ENCODE data around the gene EVA1B. TPM values are rescaled to one million over a fixed set of nuclear protein-coding genes. Genes with fewer than 3 reads are reported as not detected.

The EVA1B gene
- total and polyA plus RNA-seq, 5 experiments from 2014 or later: 0.16 to 2.4 (median 1.2) TPM

DNA sequence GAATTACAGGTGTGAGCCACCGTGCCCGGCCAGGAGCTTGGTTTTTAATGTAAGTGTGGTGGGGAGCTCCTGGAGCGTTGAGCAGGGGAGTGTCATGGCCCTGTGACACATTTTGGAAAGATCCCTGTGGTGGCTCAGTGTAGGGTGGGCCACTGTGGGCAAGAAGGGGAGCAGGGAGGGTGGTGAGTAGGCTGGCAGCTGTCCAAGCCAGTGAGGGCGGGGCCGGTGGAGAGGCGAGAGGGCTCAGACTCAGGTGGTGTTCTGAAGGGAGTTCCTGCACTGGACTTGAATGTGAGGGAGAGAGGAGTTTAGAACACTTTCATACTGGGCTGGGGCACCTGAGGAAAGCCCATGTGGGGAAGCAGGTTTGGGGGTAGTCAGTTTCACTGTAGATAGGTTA, 3.1 kb upstream of the EVA1B start:
- ATAC-seq (no peak), DNase-seq (no peak)
- Mint-ChIP-seq H3K4me1 (peaks cover 16 to 26% (median 22%) of the 10 kb centered on the region in 4 donors), H3K4me3 (no peak overlapping the region), H3K36me3 (no peaks in the 10 kb centered on the region), H3K9me3 (no peaks in the 10 kb centered on the region), H3K27ac (peak overlapping the region in 1 of 10 donors; percentile 27), H3K27me3 (peaks cover 0 to 12% (median 2%) of the 10 kb centered on the region in 5 donors)
- POLR2A ChIA-PET: no interaction called here

DNA sequence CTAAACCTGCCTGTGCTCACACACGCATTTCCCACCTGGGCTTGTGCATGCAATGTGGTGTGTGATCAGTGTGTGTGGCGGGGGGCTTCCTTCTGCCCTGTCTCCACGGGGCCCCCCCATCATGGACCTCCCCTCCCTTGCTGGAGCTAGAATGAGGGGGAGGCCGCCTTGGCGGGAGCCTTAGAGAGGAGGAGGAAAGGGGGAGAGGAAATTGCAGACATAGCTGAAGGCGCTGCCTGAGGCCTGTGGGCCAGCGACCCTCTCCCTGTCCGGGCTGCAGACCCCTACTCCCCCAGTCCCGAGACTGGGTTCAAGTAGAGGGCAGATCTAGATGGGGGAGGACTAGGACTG, 883 bp upstream of the EVA1B start:
- H3K9me3 Mint-ChIP-seq: no peaks in the 10 kb centered on the region
- no peaks in the 10 kb centered on the region for H3K36me3 Mint-ChIP-seq
- peaks cover 20 to 35% (median 29%) of the 10 kb centered on the region in 4 donors for H3K4me1 Mint-ChIP-seq
- peak in 1 of 10 donors; percentile 12 for DNase-seq
- peaks cover 0 to 12% (median 2%) of the 10 kb centered on the region in 5 donors for H3K27me3 Mint-ChIP-seq
- H3K27ac Mint-ChIP-seq: peak overlapping the region in 4 of 10 donors; percentile 40 to 69 (median 58)
- POLR2A ChIA-PET: interaction anchor here (0.8 to 1.7 kb wide), 3 partner anchors 18 to 45 kb away, joined by 3 to 4 read pairs (median 4); partner anchors contain the start of gene SH3D21
- H3K4me3 Mint-ChIP-seq: peak overlapping the region; percentile 66 to 87 (median 81)
- no peak for ATAC-seq

DNA sequence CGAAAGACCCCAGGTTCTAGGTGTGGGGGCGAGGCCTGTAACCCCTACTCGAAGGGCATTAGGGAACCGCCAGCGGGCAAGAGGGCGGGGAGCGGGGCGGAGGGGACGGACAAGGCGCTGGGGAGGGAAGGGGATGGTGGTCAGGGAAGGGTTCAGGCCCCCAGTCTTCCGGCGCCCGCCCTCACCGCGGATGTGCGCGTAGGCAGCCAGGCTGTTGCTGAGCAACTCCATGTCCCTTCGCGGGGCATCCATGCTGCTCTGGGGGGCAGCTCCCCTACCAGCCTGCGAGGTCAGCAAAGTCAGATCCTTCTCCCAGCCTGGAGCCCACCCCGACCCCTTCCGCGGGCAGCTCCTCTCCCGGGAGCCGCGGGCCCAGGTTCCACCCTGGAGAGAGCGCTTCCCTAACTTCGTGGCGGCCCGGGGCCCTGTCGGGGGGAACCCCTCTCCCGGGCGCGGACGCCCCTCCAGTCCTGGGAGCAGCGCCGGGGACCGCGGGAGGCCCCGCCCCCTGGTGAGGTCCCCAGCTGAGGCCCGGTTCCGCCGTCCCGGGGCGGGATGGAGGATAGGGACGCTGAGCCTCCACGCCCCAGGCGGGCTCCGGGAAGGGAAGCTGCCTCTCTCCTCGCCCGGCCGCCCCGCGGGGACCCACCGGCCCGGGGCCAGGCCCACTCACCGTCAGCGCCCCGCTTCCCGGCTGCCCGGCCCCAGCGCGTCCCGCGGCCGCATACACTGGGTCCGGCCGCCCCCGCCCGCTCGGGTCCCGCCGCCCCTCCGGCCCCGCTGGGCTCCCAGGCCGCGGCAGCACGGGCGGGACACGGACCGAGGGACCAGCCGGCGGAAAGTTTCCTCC, 434 bp downstream of the EVA1B start:
- no peaks in the 10 kb centered on the region for H3K36me3 Mint-ChIP-seq
- H3K27me3 Mint-ChIP-seq: peaks cover 0 to 12% (median 2%) of the 10 kb centered on the region in 5 donors
- peaks cover 20 to 35% (median 29%) of the 10 kb centered on the region in 4 donors for H3K4me1 Mint-ChIP-seq
- DNase-seq: peak in 6 of 10 donors; percentile 32 to 45 (median 38)
- no peaks in the 10 kb centered on the region for H3K9me3 Mint-ChIP-seq
- POLR2A ChIA-PET: interaction anchor here (0.7 to 1.7 kb wide), 7 partner anchors 14 to 75 kb away, joined by 3 to 5 read pairs (median 3); partner anchors contain the start of gene LSM10
- H3K4me3 Mint-ChIP-seq: peak overlapping the region; percentile 66 to 80 (median 75)
- peak; percentile 56 to 67 for ATAC-seq
- peak overlapping the region in 4 of 10 donors; percentile 41 to 87 (median 70) for H3K27ac Mint-ChIP-seq

DNA sequence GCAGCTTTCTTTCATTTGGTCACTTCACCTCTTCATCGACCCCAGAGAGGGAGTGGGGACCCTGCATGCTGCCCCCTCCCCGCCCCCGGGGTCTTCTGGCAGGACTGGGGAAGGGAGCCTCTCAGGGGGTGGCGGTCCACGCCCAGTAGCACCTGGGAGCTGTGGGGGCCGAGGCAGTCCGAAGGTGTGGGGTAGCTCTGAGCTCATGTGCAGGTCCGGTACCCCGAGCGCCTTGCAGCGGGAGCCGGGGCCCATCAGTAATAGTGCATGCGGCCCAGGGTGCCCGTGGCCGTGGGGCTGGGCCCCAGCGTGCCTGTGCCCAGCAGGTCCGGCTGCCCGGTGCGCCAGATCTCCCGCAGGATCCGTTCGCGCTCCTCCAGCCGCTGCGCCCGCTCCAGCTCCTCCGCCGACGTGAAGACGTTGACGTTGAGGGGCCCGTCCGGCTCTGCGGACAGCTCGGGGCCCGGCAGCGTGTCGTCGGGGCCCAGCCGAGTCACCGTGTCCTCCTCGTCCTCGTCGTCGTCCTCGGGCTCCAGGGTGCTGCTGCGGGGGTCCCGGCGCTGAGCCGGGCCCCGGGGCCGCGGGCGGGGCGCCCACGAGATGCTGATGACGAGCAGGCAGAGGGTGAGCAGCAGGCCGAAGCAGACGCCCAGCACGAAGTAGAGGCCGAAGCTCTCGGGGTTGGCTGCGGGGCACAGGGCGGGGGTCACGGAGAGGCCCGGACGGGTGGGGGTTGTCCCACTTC, 1.2 kb downstream of the EVA1B start:
- Mint-ChIP-seq H3K36me3 (no peaks in the 10 kb centered on the region), H3K27me3 (peaks cover 0 to 12% (median 0%) of the 10 kb centered on the region in 5 donors), H3K27ac (peak overlapping the region in 2 of 10 donors; percentile 77 to 87), H3K9me3 (no peaks in the 10 kb centered on the region), H3K4me1 (peaks cover 18 to 35% (median 29%) of the 10 kb centered on the region in 4 donors), H3K4me3 (peak overlapping the region; percentile 75 to 82 (median 76))
- POLR2A ChIA-PET: interaction anchor here (0.7 to 1.5 kb wide), 7 partner anchors 13 to 75 kb away, joined by 3 to 5 read pairs (median 3); partner anchors contain the start of gene LSM10
- no peak for ATAC-seq
- peak in 1 of 10 donors; percentile 14 for DNase-seq

DNA sequence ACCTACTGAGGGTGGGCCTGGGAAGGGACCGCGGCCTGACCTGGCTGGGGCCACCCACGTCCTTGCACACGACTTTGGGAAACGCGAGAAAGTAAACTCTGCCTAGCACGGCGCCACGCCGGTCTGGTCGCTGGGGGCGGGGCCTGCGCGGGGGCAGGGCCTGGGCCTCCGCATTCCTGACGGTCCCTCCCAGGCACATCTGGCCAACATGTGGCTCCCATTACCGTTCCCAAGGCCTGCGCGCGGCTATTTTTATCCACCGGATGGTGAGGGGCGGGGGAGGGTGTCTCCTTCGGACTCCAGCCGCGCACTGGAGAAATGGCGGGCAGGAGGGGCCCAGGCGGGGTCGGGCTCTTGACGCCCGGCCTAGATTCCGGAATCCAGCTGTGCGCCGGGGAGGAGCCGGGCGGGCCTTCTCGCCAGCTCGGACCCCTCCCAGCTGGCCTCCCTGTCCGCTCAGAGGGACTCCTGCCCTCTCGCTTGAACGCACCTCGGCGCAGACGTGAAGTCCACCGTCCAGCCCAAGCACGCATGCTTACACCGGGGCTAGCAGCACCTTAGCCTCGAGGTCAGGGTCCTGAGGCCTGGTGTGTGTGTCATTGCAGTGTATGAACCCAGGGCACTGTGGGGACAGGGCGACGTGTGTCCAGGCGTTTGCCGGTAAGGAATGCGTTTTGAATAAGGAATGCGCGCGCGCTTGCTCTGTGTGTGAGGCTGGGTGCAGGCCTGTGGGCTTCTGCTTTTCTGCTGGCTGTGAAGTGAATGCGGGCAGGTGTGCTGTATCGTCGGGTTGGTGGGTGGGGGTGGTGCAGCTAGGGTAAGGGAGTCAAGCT, 2.1 kb downstream of the EVA1B start:
- H3K27ac Mint-ChIP-seq: peak overlapping the region in 5 of 10 donors; percentile 38 to 85 (median 56)
- DNase-seq (peak in 4 of 10 donors; percentile 23 to 36 (median 30)), ATAC-seq (peak; percentile 42 to 44)
- H3K4me1 Mint-ChIP-seq: peaks cover 15 to 30% (median 26%) of the 10 kb centered on the region in 4 donors
- POLR2A ChIA-PET: interaction anchor here (0.5 to 1.5 kb wide), 6 partner anchors 12 to 139 kb away, joined by 3 to 5 read pairs (median 4); no protein-coding TSS in a partner anchor
- H3K36me3 Mint-ChIP-seq: no peaks in the 10 kb centered on the region
- H3K4me3 Mint-ChIP-seq: peak overlapping the region; percentile 75 to 91 (median 80)
- no peaks in the 10 kb centered on the region for H3K9me3 Mint-ChIP-seq
- H3K27me3 Mint-ChIP-seq: peaks cover 0 to 3% (median 0%) of the 10 kb centered on the region in 5 donors

DNA sequence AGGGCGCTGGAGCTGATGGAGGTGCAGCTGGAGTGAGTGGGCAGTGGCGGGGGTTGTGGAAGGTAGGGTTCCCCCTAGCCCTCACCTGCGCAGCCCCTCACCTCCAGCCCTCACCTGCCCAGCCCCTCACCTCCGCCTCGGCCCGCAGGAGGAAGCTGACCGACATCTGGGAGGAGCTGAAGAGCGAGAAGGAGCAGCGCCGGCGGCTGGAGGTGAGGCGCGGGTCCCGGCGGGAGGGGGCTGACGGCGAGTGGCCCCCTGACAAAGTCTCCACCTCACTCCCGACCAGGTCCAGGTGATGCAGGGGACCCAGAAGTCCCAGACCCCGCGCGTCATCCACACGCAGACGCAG, 2.7 kb downstream of the EVA1B start:
- peak in 1 of 2 donors; percentile 3 for ATAC-seq
- Mint-ChIP-seq H3K9me3 (no peaks in the 10 kb centered on the region), H3K4me3 (peak overlapping the region; percentile 75 to 91 (median 80)), H3K36me3 (no peaks in the 10 kb centered on the region), H3K27ac (peak overlapping the region; percentile 8 to 87 (median 66)), H3K4me1 (peaks cover 15 to 28% (median 26%) of the 10 kb centered on the region in 4 donors), H3K27me3 (peaks cover 0 to 1% (median 0%) of the 10 kb centered on the region in 5 donors)
- no peak for DNase-seq
- POLR2A ChIA-PET: interaction anchor here (0.8 kb wide), 1 partner anchor 14 kb away, joined by 5 read pairs; no protein-coding TSS in a partner anchor

DNA sequence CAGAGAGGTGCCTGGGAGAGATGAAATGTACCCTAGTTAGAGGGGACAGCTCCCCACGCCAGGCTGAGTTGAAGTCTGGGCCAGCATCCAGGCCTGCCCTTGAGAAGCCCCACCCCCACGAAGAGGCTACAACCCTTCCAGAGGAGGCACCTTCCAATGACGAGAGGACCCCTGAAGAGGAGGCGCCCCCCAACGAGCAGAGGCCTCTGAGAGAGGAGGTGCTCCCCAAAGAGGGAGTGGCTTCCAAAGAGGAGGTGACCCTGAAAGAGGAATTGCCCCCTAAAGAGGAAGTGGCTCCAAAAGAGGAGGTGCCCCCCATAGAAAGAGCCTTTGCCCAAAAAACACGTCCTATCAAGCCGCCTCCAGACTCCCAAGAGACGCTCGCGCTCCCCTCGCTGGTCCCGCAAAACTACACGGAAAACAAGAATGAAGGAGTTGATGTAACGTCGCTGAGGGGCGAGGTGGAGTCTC, 3.1 kb downstream of the EVA1B start:
- DNase-seq (peak in 2 of 10 donors; percentile 13 to 21), ATAC-seq (no peak)
- peaks cover 0 to 1% (median 0%) of the 10 kb centered on the region in 5 donors for H3K27me3 Mint-ChIP-seq
- no peaks in the 10 kb centered on the region for H3K9me3 Mint-ChIP-seq
- POLR2A ChIA-PET: interaction anchor here (0.8 to 1.7 kb wide), 2 partner anchors 13 kb away, joined by 5 to 6 read pairs; no protein-coding TSS in a partner anchor
- peaks cover 15 to 28% (median 26%) of the 10 kb centered on the region in 4 donors for H3K4me1 Mint-ChIP-seq
- H3K4me3 Mint-ChIP-seq: peak overlapping the region; percentile 75 to 91 (median 80)
- no peaks in the 10 kb centered on the region for H3K36me3 Mint-ChIP-seq
- H3K27ac Mint-ChIP-seq: peak overlapping the region; percentile 8 to 87 (median 66)

DNA sequence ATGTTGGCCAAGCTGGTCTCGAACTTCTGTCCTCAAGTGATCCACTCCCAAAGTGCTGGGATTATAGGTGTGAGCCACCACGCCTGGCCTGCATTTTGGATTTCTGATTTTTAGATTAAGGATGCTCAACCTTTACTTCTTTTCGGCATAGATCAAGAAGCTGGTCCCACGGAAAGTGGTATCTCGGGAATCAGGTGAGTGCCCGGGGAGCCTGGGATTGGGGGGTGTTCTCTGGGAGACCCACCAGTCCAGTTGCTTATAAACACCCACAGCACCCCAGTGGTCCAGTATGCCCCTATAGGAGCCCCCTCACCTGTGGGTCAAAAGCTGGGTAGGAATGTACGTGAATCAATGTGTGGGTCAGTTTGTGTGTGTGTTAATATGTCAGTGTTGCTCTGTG, 14.0 kb downstream of the EVA1B start:
- H3K27me3 Mint-ChIP-seq: no peaks in the 10 kb centered on the region
- peak overlapping the region in 3 of 10 donors; percentile 8 to 34 (median 25) for H3K4me3 Mint-ChIP-seq
- DNase-seq (no peak), ATAC-seq (no peak)
- POLR2A ChIA-PET: interaction anchor here (0.9 to 1.1 kb wide), 2 partner anchors 13 kb away, joined by 3 read pairs; no protein-coding TSS in a partner anchor
- H3K27ac Mint-ChIP-seq: no peak overlapping the region
- H3K9me3 Mint-ChIP-seq: no peaks in the 10 kb centered on the region
- H3K4me1 Mint-ChIP-seq: peaks cover 4 to 17% (median 13%) of the 10 kb centered on the region in 4 donors
- peaks cover 0 to 5% (median 0%) of the 10 kb centered on the region in 3 donors for H3K36me3 Mint-ChIP-seq

DNA sequence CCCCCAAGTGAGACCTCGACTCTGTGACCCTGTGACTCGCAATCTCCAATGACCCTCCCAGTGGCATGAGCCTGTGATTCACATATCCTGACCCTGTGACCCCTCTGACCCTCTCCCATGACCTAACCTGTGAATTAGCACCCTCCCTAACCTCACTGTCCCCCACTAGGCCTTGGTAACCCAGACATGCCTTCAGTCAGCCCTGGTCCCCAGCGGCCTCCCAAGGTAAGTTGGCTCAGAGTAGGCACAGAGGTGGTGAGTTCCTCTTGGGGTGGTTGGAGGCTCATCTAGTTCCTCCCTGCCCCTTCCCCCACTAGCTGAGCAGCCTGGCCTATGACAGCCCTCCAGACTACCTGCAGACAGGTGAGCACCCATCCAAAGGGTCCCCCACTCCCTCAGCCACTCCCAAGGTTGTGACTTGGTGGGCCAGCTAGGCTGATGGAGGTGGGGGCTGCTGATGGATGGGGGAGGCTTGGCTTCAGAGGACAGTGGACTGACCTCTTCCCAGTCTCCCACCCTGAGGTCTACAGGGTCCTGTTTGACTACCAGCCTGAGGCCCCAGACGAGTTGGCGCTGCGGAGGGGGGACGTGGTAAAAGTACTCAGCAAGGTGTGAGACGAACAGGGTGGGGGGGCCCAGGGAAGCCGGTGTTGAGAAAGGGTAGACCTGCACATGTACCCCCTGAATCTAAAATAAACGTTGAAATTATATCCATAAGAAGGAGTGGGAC, 15.7 kb downstream of the EVA1B start:
- POLR2A ChIA-PET: interaction anchor here (0.6 to 2.9 kb wide), 10 partner anchors 12 to 159 kb away, joined by 3 to 10 read pairs (median 4); partner anchors contain the start of gene THRAP3

DNA sequence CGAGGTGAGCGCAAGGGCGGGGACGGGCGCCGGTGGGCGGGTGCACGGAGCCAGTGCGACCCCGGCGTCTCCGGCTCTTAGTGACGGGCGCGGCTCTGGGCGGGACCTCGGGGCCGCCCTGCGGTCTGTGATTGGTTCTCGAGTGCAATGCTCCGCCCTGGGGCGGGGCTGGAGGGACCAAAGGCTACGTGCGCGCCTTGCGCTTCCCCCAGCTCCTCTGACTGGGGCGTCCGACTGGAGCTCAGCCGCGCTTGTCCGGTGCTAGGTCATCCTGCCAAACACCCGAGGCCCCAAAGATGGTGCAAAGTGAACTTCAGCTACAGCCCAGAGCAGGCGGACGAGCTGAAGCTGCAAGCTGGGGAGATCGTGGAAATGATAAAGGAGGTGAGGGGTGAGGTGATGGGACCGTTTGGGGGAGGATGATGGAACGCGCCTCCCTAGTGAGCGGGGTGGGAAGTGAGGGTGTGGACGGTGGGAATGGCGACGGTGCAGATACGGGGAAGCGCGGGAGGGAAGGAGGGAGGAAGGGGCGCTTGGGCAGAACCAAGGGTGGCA, 16.5 kb downstream of the EVA1B start:
- H3K4me3 Mint-ChIP-seq: peak overlapping the region; percentile 94 to 98 (median 96)
- H3K9me3 Mint-ChIP-seq: no peaks in the 10 kb centered on the region
- H3K36me3 Mint-ChIP-seq: peaks cover 0 to 27% (median 2%) of the 10 kb centered on the region in 3 donors
- H3K4me1 Mint-ChIP-seq: peaks cover 4 to 18% (median 13%) of the 10 kb centered on the region in 4 donors
- H3K27me3 Mint-ChIP-seq: no peaks in the 10 kb centered on the region
- peak; percentile 87 to 96 (median 94) for DNase-seq
- peak; percentile 96 to 98 for ATAC-seq
- peak overlapping the region; percentile 58 to 98 (median 92) for H3K27ac Mint-ChIP-seq
- POLR2A ChIA-PET: interaction anchor here (0.6 to 2.9 kb wide), 16 partner anchors 12 to 158 kb away, joined by 3 to 10 read pairs (median 4); partner anchors contain the start of genes EVA1B, LSM10 and THRAP3

More for the DNA sequence above, 15.7 kb downstream of the EVA1B start:
- DNase-seq (no peak), ATAC-seq (no peak)
- no peaks in the 10 kb centered on the region for H3K27me3 Mint-ChIP-seq
- H3K4me1 Mint-ChIP-seq: peaks cover 4 to 18% (median 13%) of the 10 kb centered on the region in 4 donors
- peaks cover 0 to 19% (median 0%) of the 10 kb centered on the region in 3 donors for H3K36me3 Mint-ChIP-seq
- H3K4me3 Mint-ChIP-seq: peak overlapping the region; percentile 94 to 98 (median 96)
- no peaks in the 10 kb centered on the region for H3K9me3 Mint-ChIP-seq
- H3K27ac Mint-ChIP-seq: peak overlapping the region in 1 of 10 donors; percentile 97
